H1 (cell line): ENCODE results near the gene CISH. TPM values are rescaled to one million over a fixed set of nuclear protein-coding genes. Genes with fewer than 3 reads are reported as not detected.

Source experiments
- CTCF ChIA-PET: fragments of 300-600 bp; sonication (Branson Sonifier 250); formaldehyde crosslinking; loops from one replicate; lab custom pipeline; 2021; ENCODE audit not compliant: partially characterized antibody; lab: Charles Lee
- POLR2A ChIA-PET: fragments of 300-600 bp; sonication (Branson Sonifier 250); formaldehyde crosslinking; loops from one replicate; lab custom pipeline; 2021; ENCODE audit warnings: inconsistent platforms; ENCODE audit not compliant: partially characterized antibody; lab: Charles Lee
- DNase-seq, 2 experiments: peaks; one replicate each; pipeline versions ENCODE4 v3.0.0 to v3.0.0-alpha.2; 2010 to 2022; ENCODE audit warnings: low spot score in 2 of 2, low read depth in 1 of 2, mixed read lengths in 1 of 2
- FAIRE-seq: peaks from 2 replicates; lab custom pipeline; 2011; peaks lifted over from hg19 to GRCh38; lab: Jason Lieb, UNC
- H2AFZ ChIP-seq: 2 replicates; pipeline ENCODE4 v1.8.1; 2012; ENCODE audit warnings: low read length, inconsistent platforms
- H2AK5ac ChIP-seq: 2 replicates; pipeline ENCODE4 v1.6.1; 2013; ENCODE audit warnings: low read depth, low read length
- H2BK120ac ChIP-seq: replicated peaks from 2 replicates; pipeline ENCODE3; 2013; ENCODE audit warnings: low read depth, low read length, inconsistent platforms
- H2BK12ac ChIP-seq: 2 replicates; pipeline ENCODE4 v1.6.1; 2013; ENCODE audit warnings: low read depth, low read length
- H2BK15ac ChIP-seq: 2 replicates; pipeline ENCODE4 v1.6.1; 2013; ENCODE audit warnings: low read length
- H2BK20ac ChIP-seq: 2 replicates; pipeline ENCODE4 v1.6.1; 2013; ENCODE audit warnings: low read length
- H2BK5ac ChIP-seq: 2 replicates; pipeline ENCODE4 v1.6.1; 2013; ENCODE audit warnings: low read depth, low read length
- H3K14ac ChIP-seq: 2 replicates; pipeline ENCODE4 v1.6.1; 2013; ENCODE audit warnings: inconsistent platforms; ENCODE audit not compliant: insufficient read length
- H3K18ac ChIP-seq: 2 replicates; pipeline ENCODE4 v1.6.1; 2013; ENCODE audit warnings: low read length; ENCODE audit errors: extremely low read depth
- H3K23ac ChIP-seq: 2 replicates; pipeline ENCODE4 v1.6.1; 2013; ENCODE audit warnings: inconsistent platforms; ENCODE audit not compliant: insufficient read length
- H3K23me2 ChIP-seq: 2 replicates; pipeline ENCODE4 v1.6.1; 2013; ENCODE audit warnings: low read depth, low read length
- H3K27ac ChIP-seq: 2 replicates; pipeline ENCODE4 v1.6.1; 2011; ENCODE audit warnings: low read depth, low read length, inconsistent platforms
- H3K27me3 ChIP-seq, 4 experiments: replicated peaks in 1 of 4; 1 replicate in 1 of 4; 2 replicates in 3 of 4; pipeline versions ENCODE4 v1.6.1 to v1.8.1; 2011 to 2013; ENCODE audit warnings: low read length in 3 of 4, mild to moderate bottlenecking in 3 of 4, inconsistent platforms in 2 of 4, mixed read lengths in 2 of 4, moderate library complexity in 1 of 4; ENCODE audit not compliant: control insufficient read depth in 3 of 4, insufficient read depth in 3 of 4; ENCODE audit errors: extremely low read depth in 1 of 4
- H3K36me3 ChIP-seq, 4 experiments: 2 replicates each; pipeline versions ENCODE4 v1.6.1 to v1.8.1; 2011 to 2013; ENCODE audit warnings: mild to moderate bottlenecking in 4 of 4, low read length in 3 of 4, moderate library complexity in 2 of 4, control low read depth in 1 of 4, inconsistent platforms in 1 of 4; ENCODE audit not compliant: insufficient read depth in 4 of 4, control insufficient read depth in 2 of 4
- H3K4ac ChIP-seq: replicated peaks from 2 replicates; pipeline ENCODE3; 2013; ENCODE audit warnings: low read length, low read depth, mixed read lengths, inconsistent platforms; ENCODE audit not compliant: insufficient read length
- H3K4me1 ChIP-seq, 4 experiments: replicated peaks in 1 of 4; 1 replicate in 1 of 4; 2 replicates in 3 of 4; pipeline versions ENCODE4 v1.6.1 to v1.8.1; 2011 to 2013; ENCODE audit warnings: low read length in 3 of 4, inconsistent platforms in 2 of 4, mixed read lengths in 1 of 4; ENCODE audit not compliant: insufficient read depth in 4 of 4, control insufficient read depth in 3 of 4
- H3K4me2 ChIP-seq, 2 experiments: 2 replicates each; pipeline versions ENCODE4 v1.6.1 to v1.8.1; 2011 to 2013; ENCODE audit warnings: low read depth in 2 of 2, low read length in 2 of 2, control low read depth in 1 of 2, inconsistent platforms in 1 of 2, mild to moderate bottlenecking in 1 of 2; ENCODE audit not compliant: insufficient read depth in 1 of 2
- H3K4me3 ChIP-seq, 4 experiments: fragments of 200-600, 300-600 bp in 1 of 4; sonication (generic), shearing (Covaris generic), sonication (Bioruptor Twin) in 1 of 4; 2 replicates each; pipeline versions ENCODE4 v1.5.1 to v1.8.1; 2011 to 2016; ENCODE audit warnings: low read length in 4 of 4, low read depth in 3 of 4, control low read depth in 2 of 4, inconsistent platforms in 2 of 4, mild to moderate bottlenecking in 2 of 4, mixed read lengths in 1 of 4, moderate library complexity in 1 of 4; ENCODE audit not compliant: insufficient read depth in 2 of 4; ENCODE audit errors: extremely low read depth in 1 of 4
- H3K56ac ChIP-seq: replicated peaks from 2 replicates; pipeline ENCODE3; 2013; ENCODE audit warnings: low read depth, mild to moderate bottlenecking, mixed read lengths, low read length, inconsistent platforms; ENCODE audit not compliant: insufficient read length
- H3K79me1 ChIP-seq: 2 replicates; pipeline ENCODE4 v1.6.1; 2013; ENCODE audit warnings: low read depth, low read length, control low read depth
- H3K79me2 ChIP-seq, 2 experiments: 2 replicates each; pipeline versions ENCODE4 v1.6.1 to v1.8.1; 2012 to 2013; ENCODE audit warnings: low read length in 2 of 2, mild to moderate bottlenecking in 2 of 2, inconsistent platforms in 1 of 2; ENCODE audit not compliant: insufficient read depth in 2 of 2, control insufficient read depth in 1 of 2
- H3K9ac ChIP-seq, 4 experiments: replicated peaks in 1 of 4; 1 replicate in 1 of 4; 2 replicates in 3 of 4; pipeline versions ENCODE4 v1.6.1 to v1.8.1; 2011 to 2013; ENCODE audit warnings: low read depth in 3 of 4, low read length in 3 of 4, control low read depth in 2 of 4, mild to moderate bottlenecking in 2 of 4, moderate library complexity in 2 of 4, inconsistent platforms in 1 of 4; ENCODE audit errors: extremely low read depth in 1 of 4
- H3K9me3 ChIP-seq, 2 experiments: 2 replicates each; pipeline versions ENCODE4 v1.6.1 to v1.8.1; 2012 to 2013; ENCODE audit warnings: mild to moderate bottlenecking in 2 of 2, moderate library complexity in 2 of 2, control low read depth in 1 of 2, inconsistent platforms in 1 of 2, low read depth in 1 of 2, low read length in 1 of 2, mixed read lengths in 1 of 2; ENCODE audit not compliant: insufficient read depth in 2 of 2
- H4K20me1 ChIP-seq, 2 experiments: replicated peaks in 1 of 2; 2 replicates each; pipeline versions ENCODE3 to v1.8.1; 2011 to 2013; ENCODE audit warnings: inconsistent platforms in 2 of 2, low read length in 2 of 2, mild to moderate bottlenecking in 1 of 2; ENCODE audit not compliant: insufficient read depth in 2 of 2, control insufficient read depth in 1 of 2
- H4K5ac ChIP-seq: 2 replicates; pipeline ENCODE4 v1.6.1; 2013; ENCODE audit warnings: low read length, low read depth, mixed read lengths, inconsistent platforms; ENCODE audit not compliant: insufficient read length
- H4K8ac ChIP-seq: 2 replicates; pipeline ENCODE4 v1.8.0; 2013; ENCODE audit warnings: mild to moderate bottlenecking, moderate library complexity, low read length, inconsistent platforms; ENCODE audit not compliant: insufficient read depth; ENCODE audit errors: extremely low read depth
- H4K91ac ChIP-seq: replicated peaks from 2 replicates; pipeline ENCODE3; 2013; ENCODE audit warnings: low read length, mixed read lengths, inconsistent platforms; ENCODE audit not compliant: insufficient read length
- CTCF ChIP-seq, 3 experiments: IDR thresholded peaks; 1 replicate in 2 of 3; 2 replicates in 1 of 3; pipeline versions ENCODE4 v1.5.1 to v1.6.1; 2011; ENCODE audit warnings: low read length in 3 of 3, mild to moderate bottlenecking in 3 of 3, inconsistent platforms in 2 of 3, low read depth in 1 of 3, moderate library complexity in 1 of 3; ENCODE audit not compliant: insufficient read depth in 1 of 3; ENCODE audit errors: control extremely low read depth in 1 of 3
- EZH2 ChIP-seq: fragments of 200-600 bp; sonication (generic); IDR thresholded peaks from 2 replicates; pipeline ENCODE4 v1.7.1; 2012; ENCODE audit warnings: low read depth, mild to moderate bottlenecking, moderate library complexity, low read length, inconsistent platforms; ENCODE audit not compliant: severe bottlenecking
- RNF2 ChIP-seq: fragments of 200-900, 300-1000 bp; sonication (generic); IDR thresholded peaks from 2 replicates; pipeline ENCODE4 v1.7.1; 2016; ENCODE audit warnings: borderline replicate concordance, low read depth, mild to moderate bottlenecking, antibody characterized with exemption, low read length; ENCODE audit not compliant: poor library complexity, severe bottlenecking; ENCODE audit errors: missing control alignments
- USF2 ChIP-seq: IDR thresholded peaks from 2 replicates; pipeline ENCODE4 v1.6.1; 2011; ENCODE audit warnings: low read length, improper control_type of control experiment
- WGBS, 2 experiments: shearing (Covaris generic) in 1 of 2; methylation state at CpG; one replicate each; pipeline versions ENCODE4 v1.1.6 to v1.1.7; 2013 to 2015; ENCODE audit warnings: low lambda C conversion rate in 2 of 2, mixed read lengths in 2 of 2, inconsistent platforms in 1 of 2, low coverage in 1 of 2, missing lambda C conversion rate in 1 of 2; ENCODE audit not compliant: insufficient replicate concordance in 2 of 2, insufficient coverage in 1 of 2, insufficient read length in 1 of 2; ENCODE audit errors: extremely low coverage in 1 of 2, missing lambda C conversion rate in 1 of 2; 5-methylcytosine and 5-hydroxymethylcytosine counted together
- polyA plus RNA-seq, 7 experiments: library from polyadenylated mRNA; depleted of rRNA in 3 of 7; stranded (reverse) in 5 of 7; unstranded in 2 of 7; fragments of >200 nt in 5 of 7; fragments of 200-250 nt in 2 of 7; gene quantifications; 1 replicate in 5 of 7; 2 replicates in 1 of 7; 4 replicates in 1 of 7; pipeline versions ENCODE4 v1.2.1 to v1.2.3, GENCODE V29; 2011 to 2013; ENCODE audit warnings: missing spikeins in 2 of 7, mixed read lengths in 2 of 7
- total RNA-seq: library from RNA; stranded (reverse); fragmentation: NEBNext Ultra II Directional; extraction: Animal tissue kit (Norgen Biotek cat#: 25700); gene quantifications from 2 replicates; pipeline ENCODE4 v1.2.1, GENCODE V29; 2021

The CISH gene
- total and polyA plus RNA-seq, 2 of the 8 experiments (the other 6 are each of a cell fraction or from before 2014, with no cell fraction given): 1.9 to 2.2 TPM

GRCh38 chr3:50587806-50588758 is 23.5 kb downstream of the CISH start:
- no peaks in the 10 kb centered on the region for H3K23me2 ChIP-seq
- no peaks in the 10 kb centered on the region for H3K79me2 ChIP-seq
- no peak overlapping the region for H2BK15ac ChIP-seq
- no peak overlapping the region for H4K91ac ChIP-seq
- H3K14ac ChIP-seq: no peak overlapping the region
- H4K20me1 ChIP-seq: peaks cover 0 to 2% of the 10 kb centered on the region in 2 experiments
- no peak for TF ChIP-seq CTCF (IDR thresholded peaks at IDR 0.05; ENCODE audit: control extremely low read depth in 1 of 3, insufficient read depth in 1 of 3, low read depth in 1 of 3, low read length in 3 of 3)
- TF ChIP-seq EZH2: no peak
- no peak for TF ChIP-seq USF2
- no peak for TF ChIP-seq RNF2
- TF ChIP-seq, all 59 proteins: peak for 0
- no peak overlapping the region for H3K56ac ChIP-seq
- no peak overlapping the region for H3K27ac ChIP-seq
- H2BK12ac ChIP-seq: no peak overlapping the region
- no peaks in the 10 kb centered on the region for H3K36me3 ChIP-seq
- H2AK5ac ChIP-seq: no peak overlapping the region
- ChIA-PET CTCF (interaction anchor here (0.6 to 11.1 kb wide), 10 partner anchors 10 to 799 kb away, joined by 3 to 233 read pairs (median 4); partner anchors contain the start of genes CISH, HEMK1 and MAPKAPK3), POLR2A (interaction anchor here (0.6 to 3.1 kb wide), 9 partner anchors 8 to 365 kb away, joined by 3 to 9 read pairs (median 3); partner anchors contain the start of gene MAPKAPK3)
- H3K9me3 ChIP-seq: no peaks in the 10 kb centered on the region
- H4K8ac ChIP-seq: no peak overlapping the region
- WGBS, 2 experiments: 85% methylated on average over 17 of the region's 17 CpGs; no CpG with 5 or more reads in 1 of the 2 experiments
- no peak overlapping the region for H3K4me3 ChIP-seq
- no peak overlapping the region for H2BK120ac ChIP-seq
- H3K4me2 ChIP-seq: no peak overlapping the region
- H4K5ac ChIP-seq: no peak overlapping the region
- H3K79me1 ChIP-seq: no peaks in the 10 kb centered on the region
- H3K18ac ChIP-seq: no peak overlapping the region
- no peaks in the 10 kb centered on the region for H3K4me1 ChIP-seq
- DNase-seq: no peak
- FAIRE-seq: no peak
- no peak overlapping the region for H3K4ac ChIP-seq
- no peak overlapping the region for H3K9ac ChIP-seq
- H2BK5ac ChIP-seq: no peak overlapping the region
- H2BK20ac ChIP-seq: no peak overlapping the region
- H2AFZ ChIP-seq: no peak overlapping the region
- peaks cover 0 to 2% (median 0%) of the 10 kb centered on the region in 4 experiments; a peak in 1 of 7 replicates for H3K27me3 ChIP-seq
- H3K23ac ChIP-seq: no peak overlapping the region
